ENCODE data around the gene CCDC127.
"Not testable (repeated sequence)": the region's sequence is repeated elsewhere in the genome, so short reads cannot be mapped to it uniquely, and the experiment has no call there.

DNA sequence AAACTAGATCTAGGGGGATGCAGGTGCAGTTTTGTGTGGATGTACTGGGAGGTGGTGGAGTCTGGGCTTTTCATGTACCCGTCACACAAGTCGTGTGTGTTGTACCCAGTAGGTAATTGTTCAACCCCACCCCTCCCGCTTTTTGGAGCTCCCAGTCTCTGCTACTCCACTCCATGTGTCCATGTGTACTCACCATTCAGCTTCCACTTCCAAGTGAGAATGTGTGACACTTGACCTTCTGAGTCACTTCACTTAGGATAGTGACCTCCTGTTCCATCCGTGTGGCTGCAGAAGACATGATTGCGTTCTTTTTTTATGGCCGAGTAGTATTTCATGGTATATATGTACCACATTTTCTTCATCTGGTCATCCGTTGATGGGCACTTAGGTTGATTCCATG, 22.6 kb upstream of the CCDC127 start:
- TF ChIP-seq, protein P1, sequence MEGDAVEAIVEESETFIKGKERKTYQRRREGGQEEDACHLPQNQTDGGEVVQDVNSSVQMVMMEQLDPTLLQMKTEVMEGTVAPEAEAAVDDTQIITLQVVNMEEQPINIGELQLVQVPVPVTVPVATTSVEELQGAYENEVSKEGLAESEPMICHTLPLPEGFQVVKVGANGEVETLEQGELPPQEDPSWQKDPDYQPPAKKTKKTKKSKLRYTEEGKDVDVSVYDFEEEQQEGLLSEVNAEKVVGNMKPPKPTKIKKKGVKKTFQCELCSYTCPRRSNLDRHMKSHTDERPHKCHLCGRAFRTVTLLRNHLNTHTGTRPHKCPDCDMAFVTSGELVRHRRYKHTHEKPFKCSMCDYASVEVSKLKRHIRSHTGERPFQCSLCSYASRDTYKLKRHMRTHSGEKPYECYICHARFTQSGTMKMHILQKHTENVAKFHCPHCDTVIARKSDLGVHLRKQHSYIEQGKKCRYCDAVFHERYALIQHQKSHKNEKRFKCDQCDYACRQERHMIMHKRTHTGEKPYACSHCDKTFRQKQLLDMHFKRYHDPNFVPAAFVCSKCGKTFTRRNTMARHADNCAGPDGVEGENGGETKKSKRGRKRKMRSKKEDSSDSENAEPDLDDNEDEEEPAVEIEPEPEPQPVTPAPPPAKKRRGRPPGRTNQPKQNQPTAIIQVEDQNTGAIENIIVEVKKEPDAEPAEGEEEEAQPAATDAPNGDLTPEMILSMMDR (IDR thresholded peaks at IDR 0.05; ENCODE audit: borderline replicate concordance, extremely low read depth, low read length, poor library complexity, severe bottlenecking): not testable (repeated sequence)
- not testable (repeated sequence) for TF ChIP-seq EZH2 (IDR thresholded peaks at IDR 0.05; ENCODE audit: borderline replicate concordance, low read depth, low read length, severe bottlenecking)
